B cell (primary cell): ENCODE results near the gene ATP10A.

Experiments
- CTCF ChIP-seq: fragments of 200-600 bp; IDR thresholded peaks from one replicate; pipeline ENCODE4 v1.8.0; 2022; ENCODE audit warnings: antibody characterized with exemption, mild to moderate bottlenecking
- EZH2 ChIP-seq: IDR thresholded peaks from 2 replicates; pipeline ENCODE4 v1.6.1; 2012; ENCODE audit warnings: borderline replicate concordance, low read depth, mild to moderate bottlenecking, moderate library complexity, low read length; ENCODE audit not compliant: insufficient read depth, poor library complexity, severe bottlenecking

GRCh38 chr15:25767356-25768151 lies 95.6 kb downstream of the ATP10A start:
- TF ChIP-seq CTCF (no peak), EZH2 (no peak)
